GM12865 (cell line): ENCODE data around the gene NF1.

Source experiments
- DNase-seq: peaks from one replicate; pipeline ENCODE4 v3.0.0; 2010; ENCODE audit warnings: low read depth
- H3K4me3 ChIP-seq: 2 replicates; pipeline ENCODE4 v1.5.1; 2011; ENCODE audit warnings: mild to moderate bottlenecking, low read depth, low read length, control low read depth
- CTCF ChIP-seq: IDR thresholded peaks from 2 replicates; pipeline ENCODE4 v1.5.1; 2011; ENCODE audit warnings: low read length, control low read depth, low read depth, inconsistent platforms; ENCODE audit not compliant: insufficient read depth; ENCODE audit errors: missing control alignments

The NF1 gene

GRCh38 chr17:31289790-31290189, 195.0 kb downstream of the NF1 start:
- DNase-seq: no peak
- TF ChIP-seq CTCF: no peak
- H3K4me3 ChIP-seq: no peak overlapping the region

GRCh38 chr17:31291820-31292219, 197.0 kb downstream of the NF1 start:
- no peak overlapping the region for H3K4me3 ChIP-seq
- DNase-seq: no peak
- TF ChIP-seq CTCF: no peak

- H3K4me3 ChIP-seq: no peak overlapping the region
- no peak for DNase-seq
- no peak for TF ChIP-seq CTCF
These were observed 198.8 kb downstream of the NF1 start for GRCh38 chr17:31293581-31293980.

- DNase-seq: no peak
- TF ChIP-seq CTCF: no peak
- H3K4me3 ChIP-seq: no peak overlapping the region
These were observed 199.5 kb downstream of the NF1 start for GRCh38 chr17:31294231-31294630.

- TF ChIP-seq CTCF: no peak
- no peak for DNase-seq
- H3K4me3 ChIP-seq: no peak overlapping the region
These were observed 200.2 kb downstream of the NF1 start for GRCh38 chr17:31294820-31295488.

- no peak overlapping the region for H3K4me3 ChIP-seq
- no peak for DNase-seq
- no peak for TF ChIP-seq CTCF
These were observed 200.7 kb downstream of the NF1 start for GRCh38 chr17:31295489-31295871.

- TF ChIP-seq CTCF: no peak
- no peak for DNase-seq
- no peak overlapping the region for H3K4me3 ChIP-seq
These were observed 201.4 kb downstream of the NF1 start for GRCh38 chr17:31296142-31296541.
